ENCODE data around the gene CYB5A.

The CYB5A gene

GRCh38 chr18:74276609-74277008 is 15.2 kb downstream of the CYB5A start:
- no peak for DNase-seq (ENCODE audit: low read depth)

GRCh38 chr18:74275736-74276135 is 16.0 kb downstream of the CYB5A start:
- DNase-seq (ENCODE audit: low read depth): no peak

- no peak for DNase-seq (ENCODE audit: low read depth)
Observed at GRCh38 chr18:74274700-74275099, 17.1 kb downstream of the CYB5A start.

GRCh38 chr18:74273394-74273793 is 18.4 kb downstream of the CYB5A start:
- DNase-seq (ENCODE audit: low read depth): no peak

GRCh38 chr18:74271635-74272034 is 20.1 kb downstream of the CYB5A start:
- no peak for DNase-seq (ENCODE audit: low read depth)

GRCh38 chr18:74268933-74269620 is 22.7 kb downstream of the CYB5A start:
- DNase-seq (ENCODE audit: low read depth): no peak

- no peak for DNase-seq (ENCODE audit: low read depth)
Observed at GRCh38 chr18:74268175-74268574, 23.6 kb downstream of the CYB5A start.

GRCh38 chr18:74266161-74266560 is 25.6 kb downstream of the CYB5A start:
- DNase-seq (ENCODE audit: low read depth): peak; percentile 43

GRCh38 chr18:74265546-74266098 is 26.1 kb downstream of the CYB5A start:
- no peak for DNase-seq (ENCODE audit: low read depth)

- DNase-seq (ENCODE audit: low read depth): no peak
Observed at GRCh38 chr18:74264303-74265020, 27.3 kb downstream of the CYB5A start.

GRCh38 chr18:74261053-74261713 is 30.6 kb downstream of the CYB5A start:
- DNase-seq (ENCODE audit: low read depth): no peak

- DNase-seq (ENCODE audit: low read depth): no peak
Observed at GRCh38 chr18:74259347-74259746, 32.4 kb downstream of the CYB5A start.

GRCh38 chr18:74257083-74257482 is 34.7 kb downstream of the CYB5A start:
- DNase-seq (ENCODE audit: low read depth): no peak

- DNase-seq (ENCODE audit: low read depth): no peak
Observed at GRCh38 chr18:74256190-74256589, 35.6 kb downstream of the CYB5A start.

GRCh38 chr18:74255131-74255616 is 36.6 kb downstream of the CYB5A start:
- DNase-seq (ENCODE audit: low read depth): no peak

- no peak for DNase-seq (ENCODE audit: low read depth)
Observed at GRCh38 chr18:74252039-74252395, 39.7 kb downstream of the CYB5A start.

GRCh38 chr18:74251297-74252038 is 40.3 kb downstream of the CYB5A start:
- peak; percentile 35 for DNase-seq (ENCODE audit: low read depth)

- DNase-seq (ENCODE audit: low read depth): no peak
Observed at GRCh38 chr18:74250131-74250530, 41.6 kb downstream of the CYB5A start.

GRCh38 chr18:74249181-74249968 is 42.4 kb downstream of the CYB5A start:
- peak; percentile 64 for DNase-seq (ENCODE audit: low read depth)

- no peak for DNase-seq (ENCODE audit: low read depth)
Observed at GRCh38 chr18:74248595-74248994, 43.2 kb downstream of the CYB5A start.

- no peak for DNase-seq (ENCODE audit: low read depth)
Observed at GRCh38 chr18:74248189-74248588, 43.6 kb downstream of the CYB5A start.
